Measurements from ENCODE around the gene C1orf167. TPM values are rescaled to one million over a fixed set of nuclear protein-coding genes. Genes with fewer than 3 reads are reported as not detected.

C1orf167 gene
- total RNA-seq, 2 experiments from 2014 or later, result not detected

DNA sequence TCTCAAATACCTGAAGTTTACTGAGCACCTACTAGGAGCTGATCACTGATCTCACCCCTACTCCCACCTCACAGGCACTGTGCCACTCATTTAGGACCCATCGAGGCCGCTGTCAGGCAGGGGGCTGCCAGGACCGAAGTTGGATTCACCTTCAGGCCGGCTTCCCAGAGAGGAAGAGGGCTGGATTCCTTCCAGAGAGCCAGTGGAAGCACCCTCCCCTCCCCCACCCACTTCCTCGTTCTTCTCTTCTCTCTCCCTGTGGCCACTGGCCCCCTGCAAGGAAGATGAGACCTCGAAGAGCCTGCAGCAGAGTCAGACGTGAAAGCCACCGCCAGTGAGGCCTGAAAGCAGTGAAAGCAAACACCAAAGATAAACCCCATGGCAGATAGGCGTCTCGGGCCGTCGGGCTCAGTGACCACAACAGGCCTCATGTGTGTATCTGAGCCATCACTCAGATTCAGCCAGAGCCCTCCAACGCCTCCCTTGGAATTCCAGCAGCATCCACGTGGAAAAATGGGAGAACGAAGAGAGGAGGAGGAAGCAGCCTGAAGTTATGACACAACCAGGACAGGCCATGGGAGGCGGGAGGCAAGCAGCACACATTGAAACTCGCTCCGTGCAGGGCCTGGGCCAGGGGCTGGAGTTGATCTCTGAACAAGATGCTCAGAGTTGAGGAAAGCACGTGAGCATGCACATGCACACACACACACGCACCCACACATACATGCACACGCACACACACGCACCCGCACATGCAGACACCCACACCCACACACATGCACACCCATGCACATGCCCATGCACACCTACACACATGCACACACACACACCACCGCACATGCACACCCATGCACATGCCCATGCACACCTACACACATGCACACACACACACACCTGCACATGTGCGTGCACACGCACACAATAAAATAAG is 32.2 kb upstream of the C1orf167 start:
- peaks cover 43% of the 10 kb centered on the region for H3K4me1 Mint-ChIP-seq
- H3K27me3 Mint-ChIP-seq, result no peaks in the 10 kb centered on the region
- H3K4me3 Mint-ChIP-seq, result peak overlapping the region; percentile 95
- H3K9me3 Mint-ChIP-seq, result no peaks in the 10 kb centered on the region
- peaks cover 1% of the 10 kb centered on the region for H3K36me3 Mint-ChIP-seq
- ATAC-seq (ENCODE audit: low read depth) (peak; percentile 60), DNase-seq (peak; percentile 53)
- peak overlapping the region; percentile 99 for H3K27ac Mint-ChIP-seq
- POLR2A ChIA-PET, result interaction anchor here (1.1 to 2.5 kb wide), 7 partner anchors 10 to 179 kb away, joined by 3 to 22 read pairs (median 12); partner anchors contain the start of gene FBXO6

DNA sequence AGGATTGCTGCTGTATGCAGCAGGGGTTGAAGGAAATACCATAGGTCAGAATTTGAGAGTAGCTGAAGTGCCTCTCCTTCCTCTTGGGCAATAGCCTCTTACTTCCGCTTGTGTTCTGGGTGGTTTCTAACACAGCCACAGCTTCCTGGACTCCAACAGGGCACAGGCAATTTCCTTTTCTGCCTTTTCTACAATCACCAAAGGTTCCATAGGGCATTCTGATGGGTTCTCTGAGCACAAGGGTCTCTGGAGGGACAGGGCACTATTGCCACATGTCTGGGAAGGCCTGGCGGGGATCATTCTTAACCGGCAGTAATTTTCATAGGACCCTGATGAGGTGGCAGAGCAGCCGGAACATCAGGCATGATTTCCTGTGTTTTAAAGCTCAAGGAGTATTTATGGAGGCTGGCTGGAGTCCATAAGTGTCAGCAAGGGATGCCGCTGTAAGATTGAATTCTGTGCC is 31.5 kb upstream of the C1orf167 start:
- peaks cover 42% of the 10 kb centered on the region for H3K4me1 Mint-ChIP-seq

DNA sequence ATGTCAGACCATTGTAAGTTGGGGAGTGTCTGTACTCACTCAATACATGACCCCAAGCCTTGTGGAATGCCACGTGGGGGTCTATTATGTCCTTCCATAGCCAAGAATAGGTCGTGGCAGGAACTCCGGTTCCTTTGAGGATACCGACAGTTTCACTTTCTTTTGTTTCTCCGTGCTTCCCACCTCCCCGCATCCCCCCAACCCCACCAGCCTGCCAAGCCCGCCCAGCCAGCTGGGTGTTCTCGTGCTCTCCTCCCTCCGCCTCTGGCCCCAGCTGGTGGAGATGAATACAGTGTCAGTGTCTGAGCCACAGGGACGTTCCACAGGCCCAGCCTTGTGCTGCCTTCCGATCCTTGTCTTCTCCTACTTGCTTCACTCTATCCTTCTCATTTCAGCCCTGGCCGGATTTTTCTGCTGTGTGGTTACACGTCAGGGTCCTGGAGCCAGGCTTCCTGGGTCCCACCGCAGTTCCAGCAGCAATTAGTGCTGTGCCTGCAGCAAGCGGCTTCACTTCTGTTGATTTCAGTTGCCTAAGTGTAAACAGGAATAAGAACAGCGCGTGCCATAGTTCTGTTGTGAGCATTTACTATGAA is 30.2 kb upstream of the C1orf167 start:
- POLR2A ChIA-PET, result interaction anchor here (0.7 to 2.5 kb wide), 7 partner anchors 8 to 177 kb away, joined by 3 to 22 read pairs (median 12); partner anchors contain the start of genes FBXO2, FBXO44 and FBXO6
- Mint-ChIP-seq H3K27me3 (no peaks in the 10 kb centered on the region), H3K27ac (peak overlapping the region; percentile 99), H3K36me3 (peaks cover 3% of the 10 kb centered on the region), H3K4me3 (peak overlapping the region; percentile 95), H3K4me1 (peaks cover 43% of the 10 kb centered on the region), H3K9me3 (no peaks in the 10 kb centered on the region)
- ATAC-seq (ENCODE audit: low read depth) (peak; percentile 33), DNase-seq (peak; percentile 52)

More for the DNA sequence above, 31.5 kb upstream of the C1orf167 start:
- Mint-ChIP-seq H3K27ac (peak overlapping the region; percentile 99), H3K36me3 (peaks cover 1% of the 10 kb centered on the region), H3K9me3 (no peaks in the 10 kb centered on the region), H3K27me3 (no peaks in the 10 kb centered on the region), H3K4me3 (peak overlapping the region; percentile 95)
- DNase-seq (no peak), ATAC-seq (ENCODE audit: low read depth) (peak; percentile 72)
- POLR2A ChIA-PET, result interaction anchor here (1.3 to 2.5 kb wide), 7 partner anchors 10 to 178 kb away, joined by 3 to 22 read pairs (median 12); partner anchors contain the start of genes FBXO2, FBXO44 and FBXO6

DNA sequence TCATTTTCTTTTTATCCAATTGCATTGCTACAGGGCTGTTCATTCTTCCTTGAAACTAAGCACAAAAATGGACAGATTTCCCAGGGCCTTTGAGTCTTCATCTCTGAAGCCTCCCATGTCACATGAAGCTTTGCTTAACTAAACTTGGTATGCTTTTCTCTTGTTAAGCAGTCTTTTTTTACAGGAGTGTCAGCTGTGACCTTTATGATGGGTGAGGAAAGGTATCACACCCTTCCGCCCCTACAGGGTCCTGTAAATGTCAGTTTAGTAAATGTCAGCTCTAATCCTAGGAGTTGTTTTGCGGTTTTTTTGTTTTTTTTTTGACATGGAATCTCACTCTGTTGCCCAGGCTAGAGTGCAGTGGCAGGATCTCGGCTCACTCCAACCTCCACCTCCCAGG is 28.7 kb upstream of the C1orf167 start:
- DNase-seq (no peak), ATAC-seq (ENCODE audit: low read depth) (no peak)
- POLR2A ChIA-PET, result interaction anchor here (4.2 kb wide), 1 partner anchor 14 kb away, joined by 25 read pairs; no protein-coding TSS in a partner anchor
- Mint-ChIP-seq H3K36me3 (peaks cover 12% of the 10 kb centered on the region), H3K9me3 (no peaks in the 10 kb centered on the region), H3K27ac (no peak overlapping the region), H3K4me3 (no peak overlapping the region), H3K4me1 (peaks cover 57% of the 10 kb centered on the region), H3K27me3 (no peaks in the 10 kb centered on the region)

DNA sequence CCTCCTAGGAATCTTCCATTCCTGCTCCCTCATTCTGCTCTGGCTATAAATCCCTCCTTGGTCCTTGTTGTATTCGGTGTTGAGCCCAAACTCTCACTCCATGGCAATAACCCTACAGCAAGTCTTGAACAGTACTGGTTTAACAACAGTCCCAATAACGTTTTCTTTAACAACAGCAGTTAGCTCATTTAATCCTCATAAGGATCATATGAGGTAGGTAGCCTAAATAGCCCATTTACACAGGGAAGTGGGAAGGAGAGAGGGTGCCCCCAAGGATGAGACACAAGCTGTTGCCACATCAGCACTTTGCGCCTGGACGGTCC is 26.5 kb upstream of the C1orf167 start:
- peaks cover 64% of the 10 kb centered on the region for H3K4me1 Mint-ChIP-seq
- H3K4me3 Mint-ChIP-seq, result peak overlapping the region; percentile 99
- POLR2A ChIA-PET, result interaction anchor here (1.4 to 4.2 kb wide), 5 partner anchors 16 to 173 kb away, joined by 3 to 33 read pairs (median 25); partner anchors contain the start of gene FBXO6
- no peaks in the 10 kb centered on the region for H3K27me3 Mint-ChIP-seq
- peaks cover 19% of the 10 kb centered on the region for H3K36me3 Mint-ChIP-seq
- DNase-seq, result no peak
- no peak for ATAC-seq (ENCODE audit: low read depth)
- no peaks in the 10 kb centered on the region for H3K9me3 Mint-ChIP-seq
- peak overlapping the region; percentile 30 for H3K27ac Mint-ChIP-seq

DNA sequence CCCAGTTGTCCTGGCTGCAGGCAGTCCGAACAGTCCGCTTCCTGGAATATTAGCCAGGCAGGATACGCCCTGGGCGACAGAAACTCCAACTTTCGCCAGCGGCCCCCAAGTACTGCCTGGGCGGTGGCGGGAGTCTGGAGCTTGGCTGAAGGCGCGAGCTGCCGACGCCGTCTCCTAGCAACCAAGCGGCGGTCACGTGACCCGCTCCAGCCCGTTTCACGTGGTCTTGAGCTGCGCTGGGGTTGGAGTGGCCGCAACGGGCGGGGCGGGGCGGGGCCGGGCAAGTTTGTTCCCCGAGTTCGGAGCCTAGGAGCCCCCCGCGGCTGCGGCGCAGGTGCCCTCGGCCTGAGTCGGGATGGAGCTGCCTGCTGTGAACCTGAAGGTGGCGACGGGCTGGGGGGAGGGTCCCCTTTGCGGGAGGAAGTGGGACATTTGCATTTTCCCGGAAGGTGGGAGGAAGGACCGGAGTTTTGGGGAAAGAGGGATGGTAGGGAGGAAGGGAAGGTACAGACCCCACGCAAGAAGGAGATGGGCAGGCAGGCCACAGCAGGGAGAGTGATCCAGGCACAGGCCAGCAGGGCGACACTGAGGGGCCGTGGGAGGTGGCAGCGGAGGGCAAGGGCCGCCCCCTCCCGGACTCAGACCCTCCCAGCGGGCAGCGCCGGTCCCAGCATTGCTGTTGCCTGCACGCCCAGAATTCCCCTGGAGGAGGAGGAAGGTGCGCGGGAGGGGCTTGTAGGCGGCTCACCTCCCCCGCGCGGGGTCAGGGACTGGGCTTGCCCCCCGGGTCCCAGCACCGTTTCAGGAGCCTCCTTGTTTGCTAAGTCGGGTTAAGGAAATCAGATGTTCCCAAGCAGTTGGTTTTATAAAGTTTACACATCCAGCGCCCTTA is 25.9 kb upstream of the C1orf167 start, which contains the start of gene AGTRAP:
Gene AGTRAP, plus strand, starts transcription at position 283 of the 892 bp plus-strand sequence. Its CDS starts 73 bp downstream, at position 356.
- H3K27me3 Mint-ChIP-seq, result no peaks in the 10 kb centered on the region
- H3K4me1 Mint-ChIP-seq, result peaks cover 64% of the 10 kb centered on the region
- POLR2A ChIA-PET, result interaction anchor here (0.6 to 4.2 kb wide), 11 partner anchors 14 to 442 kb away, joined by 3 to 33 read pairs (median 5); partner anchors contain the start of gene FBXO6
- H3K4me3 Mint-ChIP-seq, result peak within 1 kb of the TSS; percentile 99
- ATAC-seq (ENCODE audit: low read depth) (peak; percentile 71), DNase-seq (peak; percentile 88)
- H3K27ac Mint-ChIP-seq, result peak within 1 kb of the TSS; percentile 98
- H3K36me3 Mint-ChIP-seq, result peaks cover 25% of the 10 kb centered on the region
- no peaks in the 10 kb centered on the region for H3K9me3 Mint-ChIP-seq

DNA sequence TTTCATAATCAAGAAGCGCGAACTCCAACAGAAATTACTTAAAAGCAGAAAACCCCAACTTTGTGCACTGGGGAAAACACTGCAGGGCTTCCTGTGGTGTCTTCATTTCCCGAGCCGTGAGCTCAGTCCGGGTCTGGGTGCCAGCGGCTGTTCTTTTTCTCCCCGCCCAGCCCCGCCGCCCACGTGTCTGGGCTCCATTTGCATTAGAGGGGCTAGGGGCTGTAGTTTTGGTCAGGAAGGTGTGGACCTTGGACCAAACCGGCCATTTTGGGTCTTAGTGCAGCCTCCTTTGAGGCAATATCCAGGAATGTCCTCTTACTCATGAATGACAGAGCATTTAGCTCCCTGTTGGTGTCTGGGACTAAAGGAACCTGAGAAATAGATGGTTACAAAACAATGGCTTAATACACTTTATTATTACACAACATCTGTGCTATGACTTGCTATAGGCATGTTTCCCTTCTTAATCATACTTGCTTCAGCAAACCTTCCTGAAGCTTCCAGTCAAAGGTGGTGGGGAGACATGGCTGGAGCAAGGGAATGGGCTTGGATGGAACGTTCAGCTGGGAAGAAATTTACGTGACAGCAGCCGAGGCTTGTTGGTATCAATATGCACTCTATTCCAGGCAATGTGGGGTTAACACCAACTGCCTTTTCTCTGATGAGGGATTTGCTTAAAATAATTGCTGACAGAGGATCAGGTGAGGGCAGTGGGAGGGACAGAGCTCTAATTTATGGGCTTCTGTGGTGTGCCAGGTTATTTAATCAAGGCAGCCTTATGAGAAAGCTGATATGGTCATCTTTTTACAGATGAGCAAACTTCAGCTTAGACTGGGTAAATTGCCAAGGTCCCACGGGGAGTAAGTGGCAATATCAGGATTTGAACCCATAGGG is 25.0 kb upstream of the C1orf167 start:
- Mint-ChIP-seq H3K4me1 (peaks cover 64% of the 10 kb centered on the region), H3K4me3 (peak overlapping the region; percentile 99), H3K9me3 (no peaks in the 10 kb centered on the region), H3K27ac (peak overlapping the region; percentile 98), H3K36me3 (peaks cover 28% of the 10 kb centered on the region), H3K27me3 (no peaks in the 10 kb centered on the region)
- POLR2A ChIA-PET, result interaction anchor here (0.8 to 4.2 kb wide), 9 partner anchors 15 to 724 kb away, joined by 3 to 33 read pairs (median 5); partner anchors contain the start of genes FBXO6 and TARDBP
- ATAC-seq (ENCODE audit: low read depth) (peak; percentile 51), DNase-seq (peak; percentile 66)

DNA sequence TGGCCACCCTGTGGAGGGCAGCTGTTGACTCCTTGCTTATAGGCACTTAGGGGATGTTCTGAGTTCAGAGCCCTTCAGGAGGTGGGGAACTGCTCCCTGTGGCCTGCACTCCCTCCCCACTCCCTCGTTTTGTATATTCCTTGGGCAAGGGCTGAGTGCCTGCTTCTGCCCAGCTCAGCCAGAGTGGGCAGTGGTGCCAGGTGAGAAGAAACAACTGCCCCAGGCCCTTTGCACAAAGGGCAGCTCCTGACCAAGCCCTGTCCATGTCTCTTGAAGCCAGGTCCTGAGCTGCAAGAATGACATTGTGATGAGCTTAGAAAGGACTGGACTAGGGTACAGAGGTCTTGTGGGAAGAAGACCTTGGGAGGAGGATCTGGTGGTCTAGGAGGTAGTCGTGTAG is 23.9 kb upstream of the C1orf167 start:
- ATAC-seq (ENCODE audit: low read depth) (no peak), DNase-seq (no peak)
- Mint-ChIP-seq H3K36me3 (peaks cover 38% of the 10 kb centered on the region), H3K4me3 (peak overlapping the region; percentile 99), H3K27me3 (no peaks in the 10 kb centered on the region), H3K9me3 (no peaks in the 10 kb centered on the region), H3K4me1 (peaks cover 71% of the 10 kb centered on the region), H3K27ac (no peak overlapping the region)
- POLR2A ChIA-PET, result interaction anchor here (3.0 to 4.0 kb wide), 2 partner anchors 74 to 88 kb away, joined by 11 to 28 read pairs; partner anchors contain the start of gene FBXO6

DNA sequence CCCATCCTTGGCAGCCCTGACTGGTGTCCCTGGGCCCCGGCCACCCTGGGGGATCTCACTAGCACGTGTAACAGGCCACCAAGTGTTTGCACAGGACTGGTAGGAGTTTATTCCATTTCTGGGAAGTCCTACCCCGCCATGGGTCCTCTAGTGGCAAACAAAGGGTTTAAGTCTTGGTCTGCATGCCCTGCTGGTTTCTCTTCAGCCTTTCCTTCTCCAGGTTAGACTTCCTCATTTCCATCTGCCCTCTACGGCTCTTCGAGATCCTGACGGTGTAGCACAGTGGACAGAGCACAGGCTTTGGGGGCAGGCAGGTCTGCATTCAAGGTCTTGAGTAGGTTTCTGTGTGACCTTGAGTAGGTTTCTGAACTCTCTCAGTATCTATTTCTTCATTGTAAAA is 23.2 kb upstream of the C1orf167 start:
- H3K4me1 Mint-ChIP-seq, result peaks cover 70% of the 10 kb centered on the region
- H3K27ac Mint-ChIP-seq, result no peak overlapping the region
- H3K36me3 Mint-ChIP-seq, result peaks cover 38% of the 10 kb centered on the region
- no peak for DNase-seq
- no peaks in the 10 kb centered on the region for H3K27me3 Mint-ChIP-seq
- peak overlapping the region; percentile 99 for H3K4me3 Mint-ChIP-seq
- ATAC-seq (ENCODE audit: low read depth), result no peak
- POLR2A ChIA-PET, result interaction anchor here (0.6 to 4.0 kb wide), 3 partner anchors 8 to 680 kb away, joined by 3 to 28 read pairs (median 14); partner anchors contain the start of gene FBXO6
- H3K9me3 Mint-ChIP-seq, result no peaks in the 10 kb centered on the region

DNA sequence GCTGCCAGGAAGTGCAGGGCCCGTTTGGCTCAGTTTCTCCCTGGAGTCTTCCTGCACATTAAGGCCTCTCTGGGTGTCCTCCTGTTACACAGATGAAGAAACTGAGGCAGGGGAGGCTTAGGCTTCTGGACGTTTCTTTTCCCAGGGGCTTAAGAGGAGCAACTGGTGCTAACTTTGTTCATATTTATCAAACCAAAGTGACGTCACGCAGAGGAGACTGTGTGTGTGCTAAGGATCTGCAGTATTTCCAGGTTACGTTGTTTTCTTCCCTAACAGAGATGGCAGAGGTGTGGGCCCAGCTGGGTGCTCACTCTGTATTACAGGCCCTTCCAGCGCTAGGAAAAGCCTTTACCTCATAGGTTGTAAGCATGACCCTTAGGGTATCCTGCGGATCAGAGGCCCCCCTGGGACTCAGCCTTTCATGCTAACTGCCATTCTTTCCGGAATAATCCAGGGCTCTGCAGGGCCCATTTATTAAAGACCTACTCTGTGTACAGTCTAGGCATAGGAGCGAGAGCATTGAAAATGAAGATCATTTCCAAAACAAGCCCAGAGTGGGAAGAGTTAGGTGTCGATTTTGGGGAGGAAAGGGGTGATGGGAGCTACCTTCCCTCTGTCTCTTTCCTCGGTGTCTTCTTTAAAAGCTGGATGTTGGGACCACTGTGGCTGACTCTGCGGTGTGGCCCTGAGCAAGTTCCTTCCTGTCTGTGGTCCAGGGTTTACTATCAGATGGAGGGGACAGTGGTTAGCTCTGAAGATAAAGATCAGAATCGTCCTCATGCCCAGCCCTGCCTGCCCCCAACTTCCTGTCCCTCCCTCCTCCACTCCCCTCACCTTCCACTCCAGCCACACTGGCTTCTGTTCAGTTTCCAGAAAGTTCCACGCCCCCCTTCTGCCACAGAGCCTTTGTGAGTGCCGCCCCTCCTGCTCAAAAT is 21.5 kb upstream of the C1orf167 start:
- Mint-ChIP-seq H3K9me3 (no peaks in the 10 kb centered on the region), H3K27me3 (no peaks in the 10 kb centered on the region), H3K27ac (peak overlapping the region; percentile 78), H3K36me3 (peaks cover 47% of the 10 kb centered on the region), H3K4me3 (peak overlapping the region; percentile 78), H3K4me1 (peaks cover 69% of the 10 kb centered on the region)
- ATAC-seq (ENCODE audit: low read depth) (peak; percentile 51), DNase-seq (peak; percentile 64)
- POLR2A ChIA-PET, result interaction anchor here (0.6 to 2.8 kb wide), 7 partner anchors 10 to 1255 kb away, joined by 3 to 14 read pairs (median 5); partner anchors contain the start of genes FBXO6 and MAD2L2

All from activated naive CD8-positive, alpha-beta T cell treated with anti-CD3 and anti-CD28 coated beads, Interleukin-2, amount 10 ng/mL, durations not matched to agents 7 days and 5 days (primary cell).